GM23338 (cell line): ENCODE data around the gene PTPRQ.

Experiments used
- CREB1 ChIP-seq: fragments of 250-450 bp; sonication (Bioruptor Pico); IDR thresholded peaks from 2 replicates; pipeline ENCODE4 v1.5.0; 2020; ENCODE audit warnings: low read depth, mild to moderate bottlenecking, moderate library complexity
- EZH2 ChIP-seq: fragments of 200-600 bp; sonication (generic); IDR thresholded peaks from one replicate; pipeline ENCODE4 v1.8.0; 2017; ENCODE audit warnings: antibody characterized with exemption, mild to moderate bottlenecking, low read depth; ENCODE audit not compliant: unreplicated experiment
- EZH2phosphoT487 ChIP-seq: fragments of 200-600 bp; sonication (generic); IDR thresholded peaks from one replicate; pipeline ENCODE4 v1.8.1; 2018; ENCODE audit warnings: antibody characterized with exemption; ENCODE audit not compliant: unreplicated experiment
- JUNB ChIP-seq: IDR thresholded peaks from one replicate; pipeline ENCODE4 v1.6.1; 2016; ENCODE audit warnings: antibody characterized with exemption; ENCODE audit not compliant: unreplicated experiment
- POLR2AphosphoS5 ChIP-seq: IDR thresholded peaks from 2 replicates; pipeline ENCODE4 v1.6.1; 2016; ENCODE audit warnings: antibody characterized with exemption, low read depth
- STAT1 ChIP-seq: IDR thresholded peaks from one replicate; pipeline ENCODE4 v1.6.1; 2016; ENCODE audit warnings: antibody characterized with exemption; ENCODE audit not compliant: unreplicated experiment
- TF ChIP-seq, protein P1 (sequence below), 2 experiments: fragments of 200-600 bp in 1 of 2; sonication (generic) in 1 of 2; conservative IDR thresholded peaks; 2 replicates each; pipeline versions ENCODE4 v1.5.1 to v1.6.1; 2016 to 2017; ENCODE audit warnings: antibody characterized with exemption in 2 of 2, low read depth in 2 of 2, mild to moderate bottlenecking in 2 of 2, moderate library complexity in 1 of 2
- TF ChIP-seq, protein P2 (sequence below): IDR thresholded peaks from one replicate; pipeline ENCODE4 v1.6.1; 2018; ENCODE audit warnings: antibody characterized with exemption; ENCODE audit not compliant: unreplicated experiment
- TF ChIP-seq, protein P3 (sequence below): IDR thresholded peaks from 2 replicates; pipeline ENCODE4 v1.6.1; 2016; ENCODE audit warnings: antibody characterized with exemption

DNA sequence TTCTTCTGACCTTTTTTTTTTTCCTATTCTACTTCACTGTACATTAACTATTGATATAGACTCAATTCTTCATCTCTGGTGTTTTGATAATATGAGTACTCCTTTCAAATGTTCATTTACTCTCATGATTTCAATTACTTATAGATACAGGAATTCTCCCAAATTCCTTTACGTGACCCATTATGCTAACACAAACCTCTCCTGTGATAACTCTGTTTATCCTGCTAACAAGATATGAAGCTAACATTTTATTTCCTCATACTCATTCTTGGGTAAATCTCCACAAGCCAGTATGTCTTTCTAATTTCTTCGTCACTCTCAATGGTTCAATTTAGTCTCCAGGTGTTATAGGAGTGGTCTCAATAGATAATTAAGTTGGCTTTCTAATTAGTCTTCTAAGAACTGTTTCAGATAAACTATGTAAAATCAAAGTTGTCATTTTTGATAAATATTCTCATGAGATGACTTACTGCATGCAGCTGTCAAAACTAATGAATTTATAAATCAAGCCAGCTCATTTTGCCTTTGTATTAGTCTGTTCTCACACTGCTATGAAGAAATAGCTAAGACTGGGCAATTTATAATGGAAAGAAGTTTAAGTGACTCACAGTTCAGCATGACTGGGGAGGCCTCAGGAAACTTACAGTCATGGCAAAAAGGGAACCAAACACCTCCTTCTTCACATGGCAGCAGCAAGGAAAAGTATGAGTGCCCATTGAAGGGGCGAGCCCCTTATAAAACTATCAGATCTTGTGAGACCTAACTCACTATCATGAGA is 132.8 kb downstream of the PTPRQ start:
- TF ChIP-seq, protein P1, sequence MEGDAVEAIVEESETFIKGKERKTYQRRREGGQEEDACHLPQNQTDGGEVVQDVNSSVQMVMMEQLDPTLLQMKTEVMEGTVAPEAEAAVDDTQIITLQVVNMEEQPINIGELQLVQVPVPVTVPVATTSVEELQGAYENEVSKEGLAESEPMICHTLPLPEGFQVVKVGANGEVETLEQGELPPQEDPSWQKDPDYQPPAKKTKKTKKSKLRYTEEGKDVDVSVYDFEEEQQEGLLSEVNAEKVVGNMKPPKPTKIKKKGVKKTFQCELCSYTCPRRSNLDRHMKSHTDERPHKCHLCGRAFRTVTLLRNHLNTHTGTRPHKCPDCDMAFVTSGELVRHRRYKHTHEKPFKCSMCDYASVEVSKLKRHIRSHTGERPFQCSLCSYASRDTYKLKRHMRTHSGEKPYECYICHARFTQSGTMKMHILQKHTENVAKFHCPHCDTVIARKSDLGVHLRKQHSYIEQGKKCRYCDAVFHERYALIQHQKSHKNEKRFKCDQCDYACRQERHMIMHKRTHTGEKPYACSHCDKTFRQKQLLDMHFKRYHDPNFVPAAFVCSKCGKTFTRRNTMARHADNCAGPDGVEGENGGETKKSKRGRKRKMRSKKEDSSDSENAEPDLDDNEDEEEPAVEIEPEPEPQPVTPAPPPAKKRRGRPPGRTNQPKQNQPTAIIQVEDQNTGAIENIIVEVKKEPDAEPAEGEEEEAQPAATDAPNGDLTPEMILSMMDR (conservative IDR thresholded peaks at IDR 0.05; ENCODE audit: low read depth in 2 of 2), result no peak
- TF ChIP-seq EZH2phosphoT487 (no peak), EZH2 (no peak), STAT1 (no peak), POLR2AphosphoS5 (no peak), CREB1 (CRISPR knock-in tag) (no peak), JUNB (no peak)
- TF ChIP-seq, protein P2, sequence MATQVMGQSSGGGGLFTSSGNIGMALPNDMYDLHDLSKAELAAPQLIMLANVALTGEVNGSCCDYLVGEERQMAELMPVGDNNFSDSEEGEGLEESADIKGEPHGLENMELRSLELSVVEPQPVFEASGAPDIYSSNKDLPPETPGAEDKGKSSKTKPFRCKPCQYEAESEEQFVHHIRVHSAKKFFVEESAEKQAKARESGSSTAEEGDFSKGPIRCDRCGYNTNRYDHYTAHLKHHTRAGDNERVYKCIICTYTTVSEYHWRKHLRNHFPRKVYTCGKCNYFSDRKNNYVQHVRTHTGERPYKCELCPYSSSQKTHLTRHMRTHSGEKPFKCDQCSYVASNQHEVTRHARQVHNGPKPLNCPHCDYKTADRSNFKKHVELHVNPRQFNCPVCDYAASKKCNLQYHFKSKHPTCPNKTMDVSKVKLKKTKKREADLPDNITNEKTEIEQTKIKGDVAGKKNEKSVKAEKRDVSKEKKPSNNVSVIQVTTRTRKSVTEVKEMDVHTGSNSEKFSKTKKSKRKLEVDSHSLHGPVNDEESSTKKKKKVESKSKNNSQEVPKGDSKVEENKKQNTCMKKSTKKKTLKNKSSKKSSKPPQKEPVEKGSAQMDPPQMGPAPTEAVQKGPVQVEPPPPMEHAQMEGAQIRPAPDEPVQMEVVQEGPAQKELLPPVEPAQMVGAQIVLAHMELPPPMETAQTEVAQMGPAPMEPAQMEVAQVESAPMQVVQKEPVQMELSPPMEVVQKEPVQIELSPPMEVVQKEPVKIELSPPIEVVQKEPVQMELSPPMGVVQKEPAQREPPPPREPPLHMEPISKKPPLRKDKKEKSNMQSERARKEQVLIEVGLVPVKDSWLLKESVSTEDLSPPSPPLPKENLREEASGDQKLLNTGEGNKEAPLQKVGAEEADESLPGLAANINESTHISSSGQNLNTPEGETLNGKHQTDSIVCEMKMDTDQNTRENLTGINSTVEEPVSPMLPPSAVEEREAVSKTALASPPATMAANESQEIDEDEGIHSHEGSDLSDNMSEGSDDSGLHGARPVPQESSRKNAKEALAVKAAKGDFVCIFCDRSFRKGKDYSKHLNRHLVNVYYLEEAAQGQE, result no peak
- TF ChIP-seq, protein P3, sequence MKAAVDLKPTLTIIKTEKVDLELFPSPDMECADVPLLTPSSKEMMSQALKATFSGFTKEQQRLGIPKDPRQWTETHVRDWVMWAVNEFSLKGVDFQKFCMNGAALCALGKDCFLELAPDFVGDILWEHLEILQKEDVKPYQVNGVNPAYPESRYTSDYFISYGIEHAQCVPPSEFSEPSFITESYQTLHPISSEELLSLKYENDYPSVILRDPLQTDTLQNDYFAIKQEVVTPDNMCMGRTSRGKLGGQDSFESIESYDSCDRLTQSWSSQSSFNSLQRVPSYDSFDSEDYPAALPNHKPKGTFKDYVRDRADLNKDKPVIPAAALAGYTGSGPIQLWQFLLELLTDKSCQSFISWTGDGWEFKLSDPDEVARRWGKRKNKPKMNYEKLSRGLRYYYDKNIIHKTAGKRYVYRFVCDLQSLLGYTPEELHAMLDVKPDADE, result no peak
